ENCODE measurements around the gene RIT2. TPM values are rescaled to one million over a fixed set of nuclear protein-coding genes. Genes with fewer than 3 reads are reported as not detected.

Gene RIT2
- total RNA-seq, 1 donor from 2014 or later, result not detected

DNA sequence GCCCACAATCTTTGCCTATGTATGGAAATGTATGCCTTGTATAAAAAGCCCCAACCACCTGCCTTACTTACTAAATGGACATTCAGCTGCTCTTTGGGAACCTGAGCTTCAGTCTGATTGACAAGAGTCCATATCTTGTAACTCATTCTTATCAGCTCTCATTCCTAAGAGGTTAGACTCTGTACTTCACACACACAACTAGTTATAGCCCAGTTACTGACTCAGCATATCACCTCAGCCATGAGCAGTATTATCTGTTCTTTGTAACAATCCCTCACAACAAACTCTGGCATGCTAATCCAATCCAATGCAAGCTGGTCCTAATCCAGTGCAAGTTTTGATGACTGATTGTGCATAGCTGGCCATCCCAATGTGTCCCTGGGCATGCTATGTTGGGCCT is 250.6 kb downstream of the RIT2 start:
- Histone ChIP-seq H3K4me3 (no peak overlapping the region), H3K79me2 (ENCODE audit: low read depth) (no peaks in the 10 kb centered on the region), H3K27ac (no peak overlapping the region), H3K4me1 (no peaks in the 10 kb centered on the region), H3F3A (ENCODE audit: low read depth) (no peaks in the 10 kb centered on the region), H3K9me3 (ENCODE audit: low read depth) (no peaks in the 10 kb centered on the region), H3K36me3 (no peaks in the 10 kb centered on the region), H4K20me1 (ENCODE audit: low read depth) (no peaks in the 10 kb centered on the region), H3K4me2 (no peak overlapping the region), H3K9ac (no peak overlapping the region), H3K27me3 (no peaks in the 10 kb centered on the region), H2AFZ (replicated peaks) (no peak overlapping the region)
- Mint-ChIP-seq H3K4me1 (no peaks in the 10 kb centered on the region), H3K36me3 (no peaks in the 10 kb centered on the region), H3K27ac (no peak overlapping the region), H3K9me3 (no peaks in the 10 kb centered on the region), H3K4me3 (no peak overlapping the region), H3K27me3 (ENCODE audit: insufficient read depth, low read depth) (no peaks in the 10 kb centered on the region)
- TF ChIP-seq, protein P1, sequence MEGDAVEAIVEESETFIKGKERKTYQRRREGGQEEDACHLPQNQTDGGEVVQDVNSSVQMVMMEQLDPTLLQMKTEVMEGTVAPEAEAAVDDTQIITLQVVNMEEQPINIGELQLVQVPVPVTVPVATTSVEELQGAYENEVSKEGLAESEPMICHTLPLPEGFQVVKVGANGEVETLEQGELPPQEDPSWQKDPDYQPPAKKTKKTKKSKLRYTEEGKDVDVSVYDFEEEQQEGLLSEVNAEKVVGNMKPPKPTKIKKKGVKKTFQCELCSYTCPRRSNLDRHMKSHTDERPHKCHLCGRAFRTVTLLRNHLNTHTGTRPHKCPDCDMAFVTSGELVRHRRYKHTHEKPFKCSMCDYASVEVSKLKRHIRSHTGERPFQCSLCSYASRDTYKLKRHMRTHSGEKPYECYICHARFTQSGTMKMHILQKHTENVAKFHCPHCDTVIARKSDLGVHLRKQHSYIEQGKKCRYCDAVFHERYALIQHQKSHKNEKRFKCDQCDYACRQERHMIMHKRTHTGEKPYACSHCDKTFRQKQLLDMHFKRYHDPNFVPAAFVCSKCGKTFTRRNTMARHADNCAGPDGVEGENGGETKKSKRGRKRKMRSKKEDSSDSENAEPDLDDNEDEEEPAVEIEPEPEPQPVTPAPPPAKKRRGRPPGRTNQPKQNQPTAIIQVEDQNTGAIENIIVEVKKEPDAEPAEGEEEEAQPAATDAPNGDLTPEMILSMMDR (IDR thresholded peaks at IDR 0.05), result no peak
- no peak for TF ChIP-seq EZH2 (IDR thresholded peaks at IDR 0.05)
- TF ChIP-seq EZH2phosphoT487 (IDR thresholded peaks at IDR 0.05), result no peak
- DNase-seq (ENCODE audit: low spot score), result no peak

DNA sequence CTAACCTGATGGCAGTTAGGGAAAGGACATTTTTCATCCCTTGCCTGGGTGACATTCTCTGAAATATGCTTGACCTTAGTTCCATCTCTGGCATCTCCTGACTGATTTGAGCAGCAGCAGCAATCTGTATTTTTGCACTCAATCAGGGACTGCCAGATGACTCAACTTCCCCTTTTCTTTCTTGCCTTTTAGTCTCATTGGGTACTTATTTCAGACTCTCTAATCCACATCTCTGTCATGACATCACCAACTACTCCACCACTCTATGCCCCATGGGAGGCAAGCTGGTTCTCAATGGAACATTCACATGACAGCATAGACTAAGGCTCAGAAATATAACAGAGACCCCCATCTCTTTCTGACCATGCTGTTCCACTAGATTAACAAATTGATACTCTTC is 254.2 kb downstream of the RIT2 start:
- Histone ChIP-seq H3K79me2 (ENCODE audit: low read depth) (no peaks in the 10 kb centered on the region), H3K27me3 (no peaks in the 10 kb centered on the region), H3K36me3 (no peaks in the 10 kb centered on the region), H3K9me3 (ENCODE audit: low read depth) (no peaks in the 10 kb centered on the region), H3K4me1 (no peaks in the 10 kb centered on the region), H3F3A (ENCODE audit: low read depth) (no peaks in the 10 kb centered on the region), H3K27ac (no peak overlapping the region), H2AFZ (replicated peaks) (no peak overlapping the region), H4K20me1 (ENCODE audit: low read depth) (no peaks in the 10 kb centered on the region), H3K4me3 (no peak overlapping the region), H3K4me2 (no peak overlapping the region), H3K9ac (no peak overlapping the region)
- no peaks in the 10 kb centered on the region for H3K9me3 Mint-ChIP-seq
- H3K27ac Mint-ChIP-seq, result no peak overlapping the region
- no peak for TF ChIP-seq EZH2phosphoT487 (IDR thresholded peaks at IDR 0.05)
- TF ChIP-seq EZH2 (IDR thresholded peaks at IDR 0.05), result no peak
- TF ChIP-seq, protein P1 (IDR thresholded peaks at IDR 0.05), result no peak
- no peaks in the 10 kb centered on the region for H3K36me3 Mint-ChIP-seq
- H3K27me3 Mint-ChIP-seq (ENCODE audit: insufficient read depth, low read depth), result no peaks in the 10 kb centered on the region
- no peaks in the 10 kb centered on the region for H3K4me1 Mint-ChIP-seq
- H3K4me3 Mint-ChIP-seq, result no peak overlapping the region
- no peak for DNase-seq (ENCODE audit: low spot score)

GRCh38 chr18:42860548-42860947 is 254.9 kb downstream of the RIT2 start:
- Mint-ChIP-seq H3K9me3 (no peaks in the 10 kb centered on the region), H3K27me3 (ENCODE audit: insufficient read depth, low read depth) (no peaks in the 10 kb centered on the region), H3K4me1 (no peaks in the 10 kb centered on the region), H3K4me3 (no peak overlapping the region), H3K27ac (no peak overlapping the region), H3K36me3 (no peaks in the 10 kb centered on the region)
- TF ChIP-seq, protein P1 (IDR thresholded peaks at IDR 0.05), result no peak
- no peak for TF ChIP-seq EZH2 (IDR thresholded peaks at IDR 0.05)
- Histone ChIP-seq H3K4me2 (no peak overlapping the region), H2AFZ (replicated peaks) (no peak overlapping the region), H4K20me1 (ENCODE audit: low read depth) (no peaks in the 10 kb centered on the region), H3K9ac (no peak overlapping the region), H3F3A (ENCODE audit: low read depth) (no peaks in the 10 kb centered on the region), H3K27ac (no peak overlapping the region), H3K4me3 (no peak overlapping the region), H3K9me3 (ENCODE audit: low read depth) (no peaks in the 10 kb centered on the region), H3K4me1 (no peaks in the 10 kb centered on the region), H3K36me3 (no peaks in the 10 kb centered on the region), H3K27me3 (no peaks in the 10 kb centered on the region), H3K79me2 (ENCODE audit: low read depth) (no peaks in the 10 kb centered on the region)
- no peak for DNase-seq (ENCODE audit: low spot score)

DNA sequence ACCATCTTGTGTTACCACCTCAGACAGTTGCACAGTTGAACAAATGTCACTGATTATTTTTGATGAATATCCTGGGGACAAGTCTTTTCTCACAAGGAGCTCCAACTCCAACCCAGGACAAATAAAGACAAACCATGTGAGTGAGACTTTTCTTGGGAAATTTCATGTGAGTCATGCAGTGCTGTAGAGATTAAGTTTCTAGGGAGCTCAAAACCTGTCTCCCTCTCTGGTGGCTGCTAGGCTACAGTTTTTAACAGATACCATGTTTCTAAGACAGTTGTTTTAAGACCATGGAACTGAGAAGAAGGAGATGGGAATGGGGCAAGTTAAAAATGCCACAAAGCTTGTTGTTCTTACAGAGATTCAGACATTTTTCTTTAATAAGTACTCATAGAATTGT is 255.5 kb downstream of the RIT2 start:
- H3K9me3 Mint-ChIP-seq, result no peaks in the 10 kb centered on the region

More for the DNA sequence above, 255.5 kb downstream of the RIT2 start:
- Histone ChIP-seq H3K4me2 (no peak overlapping the region), H3K36me3 (no peaks in the 10 kb centered on the region), H3K4me1 (no peaks in the 10 kb centered on the region), H3K9ac (no peak overlapping the region), H3K4me3 (no peak overlapping the region), H3K27me3 (no peaks in the 10 kb centered on the region), H3K27ac (no peak overlapping the region), H3K9me3 (ENCODE audit: low read depth) (no peaks in the 10 kb centered on the region), H3F3A (ENCODE audit: low read depth) (no peaks in the 10 kb centered on the region), H2AFZ (replicated peaks) (peak overlapping the region; percentile 33), H3K79me2 (ENCODE audit: low read depth) (no peaks in the 10 kb centered on the region), H4K20me1 (ENCODE audit: low read depth) (no peaks in the 10 kb centered on the region)
- Mint-ChIP-seq H3K27me3 (ENCODE audit: insufficient read depth, low read depth) (no peaks in the 10 kb centered on the region), H3K27ac (no peak overlapping the region), H3K36me3 (no peaks in the 10 kb centered on the region), H3K4me3 (no peak overlapping the region), H3K4me1 (no peaks in the 10 kb centered on the region)
- TF ChIP-seq EZH2 (IDR thresholded peaks at IDR 0.05), result no peak
- DNase-seq (ENCODE audit: low spot score), result no peak
